Loucy (cell line): ENCODE results near the gene APMAP.
A peak's percentile ranks its signal among the peaks of the same experiment; 100 is the strongest.

Experiments
- H2AFZ ChIP-seq: fragments of 200-600 bp; sonication (generic); 2 replicates; pipeline ENCODE4 v1.6.0; 2016; ENCODE audit warnings: antibody characterized with exemption, mild to moderate bottlenecking, low read length, moderate library complexity
- H3F3A ChIP-seq: fragments of 200-600 bp; 2 replicates; pipeline ENCODE4 v1.6.0; 2016; ENCODE audit warnings: antibody characterized with exemption, low read depth, mild to moderate bottlenecking
- H3K27me3 ChIP-seq: fragments of 200-600 bp; sonication (generic); 2 replicates; pipeline ENCODE4 v1.6.1; 2014; ENCODE audit warnings: low read length, mild to moderate bottlenecking; ENCODE audit not compliant: insufficient read depth, poor library complexity, severe bottlenecking
- H3K36me3 ChIP-seq: fragments of 200-600 bp; sonication (generic); 2 replicates; pipeline ENCODE4 v1.6.1; 2016; ENCODE audit warnings: low read length; ENCODE audit not compliant: insufficient read depth
- H3K4me1 ChIP-seq: fragments of 200-600 bp; sonication (generic); 2 replicates; pipeline ENCODE4 v1.5.1; 2014; ENCODE audit warnings: low read length, mild to moderate bottlenecking; ENCODE audit not compliant: insufficient read depth, poor library complexity, severe bottlenecking
- H3K4me2 ChIP-seq: fragments of 200-600 bp; sonication (generic); 2 replicates; pipeline ENCODE4 v1.6.0; 2014; ENCODE audit warnings: antibody characterized with exemption, low read length, low read depth, mild to moderate bottlenecking; ENCODE audit not compliant: poor library complexity, severe bottlenecking
- H3K4me3 ChIP-seq: fragments of 200-600 bp; sonication (generic); 2 replicates; pipeline ENCODE4 v1.5.1; 2014; ENCODE audit warnings: low read length, mild to moderate bottlenecking, mixed read lengths; ENCODE audit not compliant: poor library complexity, severe bottlenecking
- H3K79me2 ChIP-seq: fragments of 200-600 bp; sonication (generic); 2 replicates; pipeline ENCODE4 v1.6.1; 2014; ENCODE audit warnings: low read length; ENCODE audit not compliant: insufficient read depth
- H3K9ac ChIP-seq: fragments of 200-600 bp; sonication (generic); 2 replicates; pipeline ENCODE4 v1.6.0; 2014; ENCODE audit warnings: mild to moderate bottlenecking, low read depth, low read length, moderate library complexity; ENCODE audit not compliant: poor library complexity, severe bottlenecking
- H3K9me2 ChIP-seq: fragments of 200-600 bp; sonication (generic); replicated peaks from 2 replicates; pipeline ENCODE4 v1.6.1; 2016; ENCODE audit warnings: low read depth, low read length, mixed read lengths
- H3K9me3 ChIP-seq: fragments of 200-600 bp; sonication (generic); 2 replicates; pipeline ENCODE4 v1.6.1; 2014; ENCODE audit warnings: mild to moderate bottlenecking, antibody characterized with exemption, low read length, low read depth; ENCODE audit not compliant: insufficient read depth
- H4K20me1 ChIP-seq: fragments of 200-600 bp; sonication (generic); 2 replicates; pipeline ENCODE4 v1.6.0; 2014; ENCODE audit warnings: antibody characterized with exemption, low read length, mild to moderate bottlenecking; ENCODE audit not compliant: insufficient read depth, poor library complexity, severe bottlenecking
- EZH2phosphoT487 ChIP-seq: fragments of 200-600 bp; IDR thresholded peaks from 2 replicates; pipeline ENCODE4 v1.6.1; 2018; ENCODE audit warnings: antibody characterized with exemption, mild to moderate bottlenecking, moderate library complexity, borderline replicate concordance
- TF ChIP-seq, protein P1 (sequence below): fragments of 200-600 bp; sonication (generic); conservative IDR thresholded peaks from 2 replicates; pipeline ENCODE4 v1.5.1; 2014; ENCODE audit warnings: mild to moderate bottlenecking, antibody characterized with exemption, low read length

The APMAP gene

DNA sequence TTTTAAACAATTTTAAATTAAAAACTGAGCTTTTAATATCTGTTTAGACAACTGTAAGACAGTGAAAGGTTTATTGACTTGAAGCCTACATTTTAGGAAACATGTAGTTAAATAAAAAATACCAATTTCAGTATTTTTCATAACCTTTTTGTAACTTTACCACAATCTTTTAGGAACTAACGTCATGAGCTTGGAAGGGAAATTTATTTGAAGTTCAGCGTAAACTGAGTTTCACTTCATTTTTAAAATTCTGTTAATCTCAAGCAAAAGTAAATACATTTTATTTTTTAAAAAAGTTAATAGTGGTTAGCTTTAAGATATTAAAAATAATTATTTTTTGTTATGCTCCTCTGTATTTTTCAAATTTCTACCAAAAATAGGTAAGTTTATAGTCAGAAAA is 38.0 kb downstream of the APMAP start:
- Histone ChIP-seq H4K20me1 (no peaks in the 10 kb centered on the region), H3K9ac (peak overlapping the region; percentile 91), H3K4me2 (peak overlapping the region; percentile 93), H3K4me1 (peaks cover 67% of the 10 kb centered on the region), H3K79me2 (peaks cover 48% of the 10 kb centered on the region), H3K4me3 (peak overlapping the region; percentile 11), H3K27me3 (no peaks in the 10 kb centered on the region), H3K9me2 (no peaks in the 10 kb centered on the region), H2AFZ (no peak overlapping the region), H3F3A (no peaks in the 10 kb centered on the region), H3K36me3 (peaks cover 12% of the 10 kb centered on the region; the same call in 1 of the 2 replicates), H3K9me3 (no peaks in the 10 kb centered on the region)
- TF ChIP-seq, protein P1, sequence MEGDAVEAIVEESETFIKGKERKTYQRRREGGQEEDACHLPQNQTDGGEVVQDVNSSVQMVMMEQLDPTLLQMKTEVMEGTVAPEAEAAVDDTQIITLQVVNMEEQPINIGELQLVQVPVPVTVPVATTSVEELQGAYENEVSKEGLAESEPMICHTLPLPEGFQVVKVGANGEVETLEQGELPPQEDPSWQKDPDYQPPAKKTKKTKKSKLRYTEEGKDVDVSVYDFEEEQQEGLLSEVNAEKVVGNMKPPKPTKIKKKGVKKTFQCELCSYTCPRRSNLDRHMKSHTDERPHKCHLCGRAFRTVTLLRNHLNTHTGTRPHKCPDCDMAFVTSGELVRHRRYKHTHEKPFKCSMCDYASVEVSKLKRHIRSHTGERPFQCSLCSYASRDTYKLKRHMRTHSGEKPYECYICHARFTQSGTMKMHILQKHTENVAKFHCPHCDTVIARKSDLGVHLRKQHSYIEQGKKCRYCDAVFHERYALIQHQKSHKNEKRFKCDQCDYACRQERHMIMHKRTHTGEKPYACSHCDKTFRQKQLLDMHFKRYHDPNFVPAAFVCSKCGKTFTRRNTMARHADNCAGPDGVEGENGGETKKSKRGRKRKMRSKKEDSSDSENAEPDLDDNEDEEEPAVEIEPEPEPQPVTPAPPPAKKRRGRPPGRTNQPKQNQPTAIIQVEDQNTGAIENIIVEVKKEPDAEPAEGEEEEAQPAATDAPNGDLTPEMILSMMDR: no peak
- TF ChIP-seq EZH2phosphoT487: no peak

DNA sequence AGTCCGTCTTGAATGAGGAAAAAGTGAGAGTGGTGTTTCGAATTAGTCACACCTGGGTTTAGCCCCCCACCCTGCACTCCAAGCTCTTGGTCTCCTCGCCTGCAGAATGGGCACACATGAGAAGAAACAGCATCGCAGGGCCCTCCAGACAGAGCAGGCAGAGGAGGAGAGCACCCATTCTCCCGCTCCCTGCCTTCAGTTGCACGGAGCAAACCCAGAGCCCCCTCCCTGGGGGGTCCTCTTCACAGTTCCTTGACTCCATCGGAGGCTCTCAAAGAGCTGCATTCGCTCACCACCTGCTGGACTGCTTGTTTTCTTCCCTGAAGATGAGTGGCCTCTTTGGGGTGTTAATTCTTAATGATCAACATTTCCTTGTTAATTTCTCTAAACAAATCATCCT is 38.4 kb downstream of the APMAP start:
- Histone ChIP-seq H3K9ac (peak overlapping the region; percentile 91), H4K20me1 (no peaks in the 10 kb centered on the region), H3K9me2 (no peaks in the 10 kb centered on the region), H2AFZ (no peak overlapping the region), H3F3A (no peaks in the 10 kb centered on the region), H3K4me3 (peak overlapping the region; percentile 11), H3K79me2 (peaks cover 52% of the 10 kb centered on the region), H3K9me3 (no peaks in the 10 kb centered on the region), H3K36me3 (peaks cover 9% of the 10 kb centered on the region; the same call in 1 of the 2 replicates), H3K4me2 (peak overlapping the region; percentile 93), H3K4me1 (peaks cover 70% of the 10 kb centered on the region), H3K27me3 (no peaks in the 10 kb centered on the region)
- no peak for TF ChIP-seq EZH2phosphoT487
- TF ChIP-seq, protein P1: no peak

DNA sequence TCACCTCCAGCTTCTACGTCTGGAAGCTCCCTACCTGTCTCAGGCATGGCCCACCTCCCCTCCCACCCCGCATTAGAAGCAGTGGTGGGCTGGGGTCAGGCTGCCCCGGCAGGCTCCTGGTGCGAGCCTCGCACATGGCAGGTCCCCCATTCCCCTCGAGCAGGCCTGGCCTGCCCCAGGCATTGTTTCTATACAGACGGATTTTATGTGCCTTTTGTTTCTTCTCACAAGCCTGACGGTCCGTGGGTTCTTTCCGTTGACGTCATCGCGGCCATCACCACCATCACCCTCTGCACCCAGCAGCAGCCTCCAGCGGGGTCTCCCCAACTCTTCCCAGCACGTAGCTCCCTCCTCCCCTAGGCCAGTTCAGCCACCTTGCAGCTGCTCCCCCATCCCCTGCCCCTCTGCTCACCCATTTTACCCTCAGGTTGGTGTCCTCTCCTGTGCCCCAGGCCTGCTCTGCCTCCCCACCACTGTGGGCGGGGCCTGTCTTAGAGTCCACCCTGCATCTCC is 38.9 kb downstream of the APMAP start:
- no peak for TF ChIP-seq EZH2phosphoT487
- TF ChIP-seq, protein P1: no peak
- no peak overlapping the region for H2AFZ ChIP-seq
- H3K9me3 ChIP-seq: no peaks in the 10 kb centered on the region
- peak overlapping the region; percentile 93 for H3K4me2 ChIP-seq
- H3K4me1 ChIP-seq: peaks cover 71% of the 10 kb centered on the region
- peak overlapping the region; percentile 11 for H3K4me3 ChIP-seq
- peaks cover 9% of the 10 kb centered on the region; the same call in 1 of the 2 replicates for H3K36me3 ChIP-seq
- H3F3A ChIP-seq: 0 out of 2 replicates have a peak, but pooled peaks cover under 1% of the 10 kb centered on the region
- H3K9me2 ChIP-seq: no peaks in the 10 kb centered on the region
- H3K27me3 ChIP-seq: no peaks in the 10 kb centered on the region
- H3K9ac ChIP-seq: peak overlapping the region; percentile 91
- H3K79me2 ChIP-seq: peaks cover 52% of the 10 kb centered on the region
- no peaks in the 10 kb centered on the region for H4K20me1 ChIP-seq
